GM13976 (cell line): ENCODE data around the gene RAB7B.

ENCODE experiments used
- DNase-seq: peaks from one replicate; pipeline ENCODE4 v3.0.0; 2012; ENCODE audit warnings: low spot score
- in situ Hi-C: fragments of 300-500 bp; cut with MboI; formaldehyde crosslinking; loops from one replicate; pipeline ENCODE4 v1.12.0; 2022; ENCODE audit warnings: low sequenced_read_pairs, mixed read lengths, inconsistent platforms; ENCODE audit not compliant: unreplicated experiment
- TF ChIP-seq, protein P1 (sequence below): IDR thresholded peaks from 2 replicates; pipeline ENCODE4 v1.5.1; 2012; ENCODE audit warnings: borderline replicate concordance, mild to moderate bottlenecking; ENCODE audit not compliant: insufficient read depth; ENCODE audit errors: extremely low read depth, missing control alignments, control extremely low read depth

Gene RAB7B

DNA sequence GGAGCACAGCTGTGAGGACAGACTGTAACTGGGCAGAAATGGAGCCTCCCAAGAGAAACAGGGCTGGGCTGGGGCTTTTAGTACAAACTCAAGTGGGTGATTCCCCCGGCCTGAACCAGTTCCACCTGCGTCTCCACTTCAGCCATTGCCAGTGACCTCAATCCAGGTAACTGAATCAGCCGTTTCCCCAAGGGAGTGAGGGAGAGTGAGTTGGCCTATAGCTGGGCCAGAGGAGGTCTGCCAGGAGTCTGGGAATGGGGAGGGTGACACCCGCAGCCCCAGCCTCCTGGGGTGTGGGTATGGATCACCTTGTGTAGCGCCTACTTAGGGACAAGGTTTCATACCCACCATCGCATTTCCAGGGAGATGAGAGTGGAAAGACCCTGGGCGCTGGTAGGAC, 68.4 kb downstream of the RAB7B start:
- in situ Hi-C loops, result no loop called here
- DNase-seq, result no peak
- TF ChIP-seq, protein P1, sequence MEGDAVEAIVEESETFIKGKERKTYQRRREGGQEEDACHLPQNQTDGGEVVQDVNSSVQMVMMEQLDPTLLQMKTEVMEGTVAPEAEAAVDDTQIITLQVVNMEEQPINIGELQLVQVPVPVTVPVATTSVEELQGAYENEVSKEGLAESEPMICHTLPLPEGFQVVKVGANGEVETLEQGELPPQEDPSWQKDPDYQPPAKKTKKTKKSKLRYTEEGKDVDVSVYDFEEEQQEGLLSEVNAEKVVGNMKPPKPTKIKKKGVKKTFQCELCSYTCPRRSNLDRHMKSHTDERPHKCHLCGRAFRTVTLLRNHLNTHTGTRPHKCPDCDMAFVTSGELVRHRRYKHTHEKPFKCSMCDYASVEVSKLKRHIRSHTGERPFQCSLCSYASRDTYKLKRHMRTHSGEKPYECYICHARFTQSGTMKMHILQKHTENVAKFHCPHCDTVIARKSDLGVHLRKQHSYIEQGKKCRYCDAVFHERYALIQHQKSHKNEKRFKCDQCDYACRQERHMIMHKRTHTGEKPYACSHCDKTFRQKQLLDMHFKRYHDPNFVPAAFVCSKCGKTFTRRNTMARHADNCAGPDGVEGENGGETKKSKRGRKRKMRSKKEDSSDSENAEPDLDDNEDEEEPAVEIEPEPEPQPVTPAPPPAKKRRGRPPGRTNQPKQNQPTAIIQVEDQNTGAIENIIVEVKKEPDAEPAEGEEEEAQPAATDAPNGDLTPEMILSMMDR, result no peak

DNA sequence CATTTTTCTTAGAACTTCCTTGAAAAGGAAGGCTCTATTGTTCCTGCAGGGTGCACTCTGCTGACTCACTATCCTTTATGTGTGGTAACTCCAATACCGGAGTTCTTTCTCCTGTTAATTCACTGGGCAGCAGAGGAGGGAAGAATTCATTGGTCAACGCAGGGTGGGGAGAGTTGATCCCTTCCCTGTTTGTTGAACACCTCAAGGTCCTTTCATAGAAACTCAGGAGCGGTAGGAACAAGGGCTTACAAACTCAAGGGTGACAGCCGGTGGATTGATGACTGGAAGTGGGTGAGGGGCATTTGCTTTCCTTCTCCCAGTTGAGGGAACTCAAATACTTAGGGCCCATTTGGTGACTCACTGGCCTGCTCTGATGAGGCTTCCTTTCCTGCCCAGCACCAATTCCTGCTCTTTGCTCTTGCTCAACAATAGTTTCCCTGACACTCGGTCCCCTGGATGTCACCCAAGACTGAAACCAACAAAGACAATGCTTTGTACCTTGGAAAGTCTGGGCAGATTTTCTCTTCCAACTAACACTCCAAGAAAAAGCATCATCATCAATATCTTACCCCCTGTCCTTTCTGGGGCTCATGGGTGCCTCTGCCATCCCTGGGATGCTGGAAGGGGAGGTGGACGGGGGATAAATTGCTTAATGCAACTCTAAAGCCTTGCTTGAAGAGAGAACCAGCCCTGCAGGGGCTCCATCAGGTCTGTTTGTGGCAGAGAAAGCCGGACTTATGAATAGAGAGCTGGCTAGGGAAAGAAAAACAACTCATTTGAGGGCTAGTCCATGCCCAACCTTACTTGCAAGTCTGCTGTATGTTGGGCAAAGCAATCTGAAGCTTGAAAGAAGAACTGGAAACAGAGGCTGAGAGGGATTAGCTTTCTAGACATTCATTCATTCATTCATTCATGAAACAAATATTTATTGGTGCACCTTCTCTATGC, 69.2 kb downstream of the RAB7B start:
- no peak for DNase-seq
- TF ChIP-seq, protein P1, result no peak
- in situ Hi-C loops, result no loop called here

DNA sequence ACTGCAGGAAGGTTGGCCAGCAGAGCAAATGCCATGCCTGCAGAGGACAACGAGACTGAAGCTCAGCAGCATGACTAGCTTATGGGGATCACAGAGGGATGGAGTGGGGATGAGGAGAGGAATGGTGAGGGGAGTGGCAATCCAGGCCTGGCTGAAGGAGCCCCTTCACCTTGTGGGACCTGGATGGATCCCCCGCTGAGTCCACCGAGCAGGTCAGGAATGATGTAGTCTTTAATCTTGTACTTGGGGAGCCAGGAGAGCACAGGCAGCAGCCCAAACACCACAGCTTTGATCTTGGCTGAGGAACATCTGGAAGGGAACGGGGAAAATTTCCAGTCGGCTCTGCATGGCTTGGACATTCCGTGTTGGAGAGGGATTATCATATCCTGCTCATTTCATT, 70.4 kb downstream of the RAB7B start:
- no peak for DNase-seq
- in situ Hi-C loops, result no loop called here

DNA sequence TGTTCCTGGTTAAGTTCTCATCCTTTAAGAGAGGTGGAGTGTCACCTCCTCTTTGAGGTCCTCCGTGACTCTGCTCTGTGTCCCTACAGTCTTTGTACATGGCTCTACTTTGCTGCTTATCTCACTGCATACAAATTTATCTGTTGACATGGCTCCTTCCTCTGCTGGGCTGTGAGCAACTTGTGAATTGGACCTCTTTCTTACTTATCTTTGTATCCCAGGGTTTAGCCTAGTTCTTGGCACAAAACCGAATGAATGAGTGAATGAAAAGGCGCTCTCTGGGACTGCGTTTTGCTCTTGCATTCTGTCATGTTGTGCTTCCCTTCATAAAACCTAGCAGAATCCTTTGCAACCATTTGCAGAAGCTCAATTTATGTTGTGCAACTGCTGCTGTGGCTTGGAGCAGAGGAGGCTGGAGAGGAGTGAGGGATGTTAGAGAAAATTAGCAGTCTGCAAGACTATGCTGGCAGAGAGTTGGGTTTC, 72.4 kb downstream of the RAB7B start:
- TF ChIP-seq, protein P1, result no peak
- in situ Hi-C loops, result no loop called here
- DNase-seq, result no peak

More for the DNA sequence above, 70.4 kb downstream of the RAB7B start:
- TF ChIP-seq, protein P1, result no peak

DNA sequence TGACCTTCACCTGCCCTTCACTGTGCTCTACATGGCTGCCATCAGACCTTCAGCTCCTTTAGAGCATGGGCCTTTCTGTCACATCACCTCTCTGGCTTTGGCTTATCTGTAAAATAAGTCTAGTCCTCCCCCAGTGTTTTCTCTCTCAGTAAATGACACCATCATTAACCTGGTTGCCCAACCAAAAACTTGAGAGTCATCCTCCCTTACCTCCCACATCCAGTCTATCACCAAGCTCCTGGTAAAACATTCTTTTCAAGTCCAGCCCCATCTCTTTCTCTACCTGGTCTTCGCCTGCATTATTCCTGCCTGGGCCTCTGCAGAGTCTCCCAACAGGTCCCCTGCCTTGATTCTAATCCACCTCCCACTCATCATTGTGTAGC, 73.0 kb downstream of the RAB7B start:
- in situ Hi-C loops, result no loop called here

DNA sequence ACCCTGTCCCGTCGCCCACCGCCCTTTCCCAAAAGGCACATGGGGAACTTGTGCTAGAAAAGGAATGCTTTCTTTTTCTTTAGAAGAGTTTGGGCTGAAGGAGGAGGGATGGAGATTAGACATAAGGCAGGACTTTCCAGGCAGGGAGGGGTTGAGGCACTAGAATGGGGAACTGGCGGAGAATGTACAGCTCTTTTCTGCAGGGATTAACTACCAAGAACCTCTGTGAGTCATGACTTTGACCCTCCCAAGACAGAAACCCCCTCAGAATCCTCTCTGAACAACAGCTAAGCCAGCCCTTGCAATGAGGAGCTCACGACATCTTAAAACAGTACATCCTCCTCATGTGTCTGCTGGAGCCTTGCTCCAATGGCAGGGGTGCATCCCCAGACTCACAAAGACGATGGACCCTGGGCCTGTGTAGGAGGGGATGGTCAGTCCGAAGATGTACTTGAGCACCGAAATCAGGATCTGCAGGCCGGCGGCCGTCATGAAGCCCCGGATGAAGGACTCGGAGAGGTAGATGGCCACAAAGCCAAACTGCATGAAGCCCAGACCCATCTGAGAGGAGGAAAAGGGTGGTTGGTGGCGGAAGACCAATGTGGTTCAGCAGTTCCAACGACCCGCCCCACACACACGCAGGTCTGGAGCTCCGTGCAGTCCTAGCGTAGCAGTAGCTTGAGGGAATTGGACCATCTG, 73.5 kb downstream of the RAB7B start:
- in situ Hi-C loops, result no loop called here
- no peak for DNase-seq
- TF ChIP-seq, protein P1, result no peak

More for the DNA sequence above, 73.0 kb downstream of the RAB7B start:
- no peak for DNase-seq
- TF ChIP-seq, protein P1, result no peak
